GM12801 (cell line): ENCODE data around the gene RAB11A.

ENCODE experiments used
- TF ChIP-seq, protein P1 (sequence below): IDR thresholded peaks from one replicate; pipeline ENCODE4 v1.5.1; 2011; ENCODE audit warnings: control low read depth; ENCODE audit not compliant: insufficient read length; ENCODE audit errors: extremely low read depth

Gene RAB11A

DNA sequence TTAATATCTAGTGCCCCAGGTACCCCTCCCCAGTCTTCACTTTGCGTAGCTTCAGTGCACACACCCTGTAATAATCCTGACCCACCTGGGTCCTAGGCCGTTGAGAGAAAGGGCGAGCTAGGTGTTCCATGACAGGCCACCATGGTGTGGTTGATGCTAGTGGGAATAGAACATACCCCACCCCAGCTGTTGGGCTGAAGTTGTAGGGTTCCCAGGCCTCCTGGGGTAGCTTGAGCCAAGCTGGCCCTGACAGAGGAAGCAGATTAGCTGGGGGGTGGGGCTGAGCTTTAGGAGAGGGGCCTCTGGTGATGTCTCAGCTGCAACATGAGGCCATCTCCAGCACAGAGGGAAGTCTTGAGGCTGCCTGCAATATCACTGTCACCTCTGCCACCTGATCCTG lies 40.5 kb downstream of the RAB11A start:
- TF ChIP-seq, protein P1, sequence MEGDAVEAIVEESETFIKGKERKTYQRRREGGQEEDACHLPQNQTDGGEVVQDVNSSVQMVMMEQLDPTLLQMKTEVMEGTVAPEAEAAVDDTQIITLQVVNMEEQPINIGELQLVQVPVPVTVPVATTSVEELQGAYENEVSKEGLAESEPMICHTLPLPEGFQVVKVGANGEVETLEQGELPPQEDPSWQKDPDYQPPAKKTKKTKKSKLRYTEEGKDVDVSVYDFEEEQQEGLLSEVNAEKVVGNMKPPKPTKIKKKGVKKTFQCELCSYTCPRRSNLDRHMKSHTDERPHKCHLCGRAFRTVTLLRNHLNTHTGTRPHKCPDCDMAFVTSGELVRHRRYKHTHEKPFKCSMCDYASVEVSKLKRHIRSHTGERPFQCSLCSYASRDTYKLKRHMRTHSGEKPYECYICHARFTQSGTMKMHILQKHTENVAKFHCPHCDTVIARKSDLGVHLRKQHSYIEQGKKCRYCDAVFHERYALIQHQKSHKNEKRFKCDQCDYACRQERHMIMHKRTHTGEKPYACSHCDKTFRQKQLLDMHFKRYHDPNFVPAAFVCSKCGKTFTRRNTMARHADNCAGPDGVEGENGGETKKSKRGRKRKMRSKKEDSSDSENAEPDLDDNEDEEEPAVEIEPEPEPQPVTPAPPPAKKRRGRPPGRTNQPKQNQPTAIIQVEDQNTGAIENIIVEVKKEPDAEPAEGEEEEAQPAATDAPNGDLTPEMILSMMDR, result no peak

DNA sequence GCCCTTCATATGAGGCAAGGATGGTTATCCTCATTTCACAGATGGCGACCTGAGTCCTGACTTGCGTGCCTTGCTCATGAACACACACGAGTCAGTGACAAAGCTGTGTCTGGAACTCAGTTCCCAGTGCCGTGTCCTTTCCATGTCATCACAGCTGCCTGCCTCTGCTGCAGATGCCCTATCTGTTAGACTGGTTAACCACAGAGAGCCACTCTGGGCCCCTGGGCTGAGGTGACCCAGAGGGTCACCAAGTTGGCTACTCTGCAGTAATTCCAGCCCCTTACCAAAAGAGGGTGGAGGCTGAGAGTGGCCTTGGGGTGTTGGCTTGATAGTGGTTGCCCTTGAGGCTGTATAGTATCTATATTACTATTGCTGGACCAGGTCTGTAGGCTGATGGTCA lies 41.0 kb downstream of the RAB11A start:
- TF ChIP-seq, protein P1, result no peak

DNA sequence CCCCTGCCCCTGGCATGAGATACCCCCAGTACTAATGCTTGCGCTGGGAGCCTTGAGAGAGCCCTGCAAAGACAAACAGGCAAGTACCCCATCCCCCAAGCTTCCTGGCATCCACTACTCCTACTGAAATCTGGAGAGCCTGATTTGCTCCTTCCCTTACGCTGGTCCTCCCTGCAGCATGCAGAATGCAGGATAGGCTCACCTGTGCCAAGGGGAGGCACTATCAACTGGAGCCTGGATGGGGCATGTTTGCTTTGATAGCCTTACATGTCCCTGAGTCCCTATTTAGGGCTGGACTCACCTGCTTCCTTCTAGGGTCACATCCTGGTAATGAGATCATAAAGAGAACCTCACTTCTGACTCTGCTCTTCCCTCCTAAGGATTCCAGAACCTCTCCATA lies 42.9 kb downstream of the RAB11A start:
- TF ChIP-seq, protein P1, result no peak

DNA sequence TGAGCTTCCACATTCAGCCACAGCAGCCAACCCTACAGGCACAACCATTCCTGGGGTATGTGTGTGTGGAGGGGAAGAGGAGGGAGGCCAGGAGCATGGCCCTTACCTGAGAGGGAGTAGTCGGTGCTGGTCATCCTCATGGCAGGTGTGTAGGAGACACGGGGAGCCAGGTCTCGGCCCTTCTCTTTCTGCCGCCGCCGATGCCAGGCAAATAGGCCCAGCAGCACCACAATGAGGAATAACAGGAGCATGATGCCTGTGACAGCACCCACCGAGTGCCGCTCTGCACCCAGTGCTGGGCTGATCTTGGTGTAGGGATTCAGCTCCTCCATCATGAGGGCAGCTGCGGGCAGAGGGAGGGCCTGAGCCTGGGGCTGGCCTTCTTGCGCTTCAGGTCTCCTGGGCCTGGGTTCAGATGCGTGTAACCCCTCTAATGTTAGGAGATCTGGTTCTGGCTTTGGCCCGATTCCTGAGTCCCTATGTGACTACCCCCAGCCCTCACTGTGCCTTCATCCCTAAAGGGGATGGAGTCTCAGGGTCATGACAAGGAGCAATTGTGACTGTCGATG lies 44.4 kb downstream of the RAB11A start:
- TF ChIP-seq, protein P1, result no peak

DNA sequence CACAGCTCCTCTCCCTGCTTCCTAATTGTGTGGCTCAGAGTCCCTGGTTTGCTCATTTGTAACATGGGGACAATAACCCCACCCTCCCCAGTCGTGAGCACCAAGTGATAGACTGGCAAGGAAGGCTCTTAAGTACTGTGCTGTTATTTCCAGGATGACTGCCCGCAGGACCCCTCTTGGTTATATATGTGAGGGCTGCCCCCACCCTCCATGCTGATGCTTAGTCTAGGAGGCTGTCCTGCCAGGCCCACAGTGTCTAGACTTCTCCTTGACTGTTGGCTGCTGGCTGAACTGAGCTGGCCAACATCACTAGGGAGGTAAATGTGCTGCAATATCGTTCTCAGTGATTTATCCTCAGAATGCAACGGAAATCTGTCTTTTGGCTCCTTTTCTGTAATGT lies 45.1 kb downstream of the RAB11A start:
- TF ChIP-seq, protein P1, result no peak

- TF ChIP-seq, protein P1, result no peak
These were observed 46.0 kb downstream of the RAB11A start for GRCh38 chr15:65914981-65915925.

DNA sequence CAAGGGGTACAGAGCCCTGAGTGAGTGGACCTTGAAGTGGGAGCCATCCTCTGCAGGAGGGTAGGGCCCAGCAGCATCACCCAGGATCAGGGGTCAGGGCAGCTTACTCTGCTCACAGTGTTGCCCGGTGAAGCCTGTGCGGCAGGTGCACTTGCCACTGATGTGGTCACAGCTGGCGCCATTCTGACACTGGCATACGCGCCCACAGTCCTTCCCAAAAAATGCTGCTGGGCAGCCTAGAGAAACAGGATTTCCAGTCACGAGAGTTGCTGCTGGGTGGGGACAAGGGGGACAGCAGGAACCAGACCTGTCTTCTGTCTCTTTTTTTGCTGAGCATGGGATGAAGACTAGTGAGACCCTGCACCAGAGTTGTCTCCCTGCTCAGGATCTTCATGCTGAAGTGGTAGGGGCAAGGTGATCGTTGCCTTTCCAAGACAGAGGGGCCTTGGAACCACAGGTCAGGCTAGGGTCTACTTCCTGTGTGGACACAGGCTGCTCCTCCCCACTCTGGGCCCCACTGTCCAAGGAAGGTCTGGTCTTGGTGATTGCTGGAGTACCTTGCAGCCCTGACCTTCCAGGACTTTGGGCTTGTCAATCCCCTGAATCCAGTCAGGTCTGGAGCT lies 46.9 kb downstream of the RAB11A start:
- TF ChIP-seq, protein P1, result no peak
